Measurements from ENCODE around the gene ZCCHC7.

Gene ZCCHC7

GRCh38 chr9:37340961-37341360 lies 220.6 kb downstream of the ZCCHC7 start:
- Histone ChIP-seq H3K27me3 (ENCODE audit: insufficient read depth, low read length) (no peaks in the 10 kb centered on the region), H2AFZ (ENCODE audit: low read depth, low read length) (no peak overlapping the region), H3K4me1 (ENCODE audit: insufficient read depth, low read length) (peaks cover 19% of the 10 kb centered on the region), H3K4me3 (ENCODE audit: low read length) (no peak overlapping the region), H3K9me3 (ENCODE audit: low read length) (no peaks in the 10 kb centered on the region), H3K36me3 (ENCODE audit: insufficient read depth, low read length) (no peaks in the 10 kb centered on the region)

GRCh38 chr9:37341704-37342103 lies 221.3 kb downstream of the ZCCHC7 start:
- Histone ChIP-seq H3K4me1 (ENCODE audit: insufficient read depth, low read length) (peaks cover 17% of the 10 kb centered on the region), H2AFZ (ENCODE audit: low read depth, low read length) (no peak overlapping the region)

GRCh38 chr9:37342493-37342892 lies 222.1 kb downstream of the ZCCHC7 start:
- H3K27me3 ChIP-seq (ENCODE audit: insufficient read depth, low read length), result no peaks in the 10 kb centered on the region
- peaks cover 14% of the 10 kb centered on the region for H3K4me1 ChIP-seq (ENCODE audit: insufficient read depth, low read length)
- H3K9me3 ChIP-seq (ENCODE audit: low read length), result no peaks in the 10 kb centered on the region
- no peak overlapping the region for H3K4me3 ChIP-seq (ENCODE audit: low read length)
- no peaks in the 10 kb centered on the region for H3K36me3 ChIP-seq (ENCODE audit: insufficient read depth, low read length)
- H2AFZ ChIP-seq (ENCODE audit: low read depth, low read length), result no peak overlapping the region

More at GRCh38 chr9:37341704-37342103, 221.3 kb downstream of the ZCCHC7 start:
- H3K9me3 ChIP-seq (ENCODE audit: low read length), result no peaks in the 10 kb centered on the region
- no peaks in the 10 kb centered on the region for H3K36me3 ChIP-seq (ENCODE audit: insufficient read depth, low read length)
- H3K4me3 ChIP-seq (ENCODE audit: low read length), result no peak overlapping the region
- no peaks in the 10 kb centered on the region for H3K27me3 ChIP-seq (ENCODE audit: insufficient read depth, low read length)

GRCh38 chr9:37342895-37343294 lies 222.5 kb downstream of the ZCCHC7 start:
- Histone ChIP-seq H3K4me1 (ENCODE audit: insufficient read depth, low read length) (peaks cover 10% of the 10 kb centered on the region), H3K9me3 (ENCODE audit: low read length) (no peaks in the 10 kb centered on the region), H2AFZ (ENCODE audit: low read depth, low read length) (no peak overlapping the region), H3K27me3 (ENCODE audit: insufficient read depth, low read length) (no peaks in the 10 kb centered on the region), H3K4me3 (ENCODE audit: low read length) (no peak overlapping the region), H3K36me3 (ENCODE audit: insufficient read depth, low read length) (no peaks in the 10 kb centered on the region)

- Histone ChIP-seq H3K36me3 (ENCODE audit: insufficient read depth, low read length) (no peaks in the 10 kb centered on the region), H3K4me1 (ENCODE audit: insufficient read depth, low read length) (peaks cover 5% of the 10 kb centered on the region), H2AFZ (ENCODE audit: low read depth, low read length) (no peak overlapping the region), H3K4me3 (ENCODE audit: low read length) (no peak overlapping the region), H3K27me3 (ENCODE audit: insufficient read depth, low read length) (no peaks in the 10 kb centered on the region), H3K9me3 (ENCODE audit: low read length) (no peaks in the 10 kb centered on the region)
These were observed 223.3 kb downstream of the ZCCHC7 start for GRCh38 chr9:37343724-37344123.

- peaks cover under 1% of the 10 kb centered on the region for H3K4me1 ChIP-seq (ENCODE audit: insufficient read depth, low read length)
- no peak overlapping the region for H2AFZ ChIP-seq (ENCODE audit: low read depth, low read length)
- no peak overlapping the region for H3K4me3 ChIP-seq (ENCODE audit: low read length)
- no peaks in the 10 kb centered on the region for H3K27me3 ChIP-seq (ENCODE audit: insufficient read depth, low read length)
- no peaks in the 10 kb centered on the region for H3K36me3 ChIP-seq (ENCODE audit: insufficient read depth, low read length)
- H3K9me3 ChIP-seq (ENCODE audit: low read length), result no peaks in the 10 kb centered on the region
These were observed 224.7 kb downstream of the ZCCHC7 start for GRCh38 chr9:37345038-37345437.

GRCh38 chr9:37348917-37349316 lies 228.5 kb downstream of the ZCCHC7 start:
- H3K27me3 ChIP-seq (ENCODE audit: insufficient read depth, low read length), result no peaks in the 10 kb centered on the region
- H3K4me3 ChIP-seq (ENCODE audit: low read length), result no peak overlapping the region
- no peak overlapping the region for H2AFZ ChIP-seq (ENCODE audit: low read depth, low read length)
- no peaks in the 10 kb centered on the region for H3K4me1 ChIP-seq (ENCODE audit: insufficient read depth, low read length)
- H3K36me3 ChIP-seq (ENCODE audit: insufficient read depth, low read length), result no peaks in the 10 kb centered on the region
- H3K9me3 ChIP-seq (ENCODE audit: low read length), result no peaks in the 10 kb centered on the region

- no peaks in the 10 kb centered on the region for H3K9me3 ChIP-seq (ENCODE audit: low read length)
- H3K4me3 ChIP-seq (ENCODE audit: low read length), result no peak overlapping the region
- no peaks in the 10 kb centered on the region for H3K4me1 ChIP-seq (ENCODE audit: insufficient read depth, low read length)
- H3K27me3 ChIP-seq (ENCODE audit: insufficient read depth, low read length), result no peaks in the 10 kb centered on the region
- H3K36me3 ChIP-seq (ENCODE audit: insufficient read depth, low read length), result no peaks in the 10 kb centered on the region
- H2AFZ ChIP-seq (ENCODE audit: low read depth, low read length), result no peak overlapping the region
These were observed 230.3 kb downstream of the ZCCHC7 start for GRCh38 chr9:37350486-37351190.

- no peaks in the 10 kb centered on the region for H3K36me3 ChIP-seq (ENCODE audit: insufficient read depth, low read length)
- H3K27me3 ChIP-seq (ENCODE audit: insufficient read depth, low read length), result no peaks in the 10 kb centered on the region
- H3K9me3 ChIP-seq (ENCODE audit: low read length), result no peaks in the 10 kb centered on the region
- no peak overlapping the region for H2AFZ ChIP-seq (ENCODE audit: low read depth, low read length)
- no peak overlapping the region for H3K4me3 ChIP-seq (ENCODE audit: low read length)
- no peaks in the 10 kb centered on the region for H3K4me1 ChIP-seq (ENCODE audit: insufficient read depth, low read length)
These were observed 233.4 kb downstream of the ZCCHC7 start for GRCh38 chr9:37353791-37354190.

- Histone ChIP-seq H3K4me1 (ENCODE audit: insufficient read depth, low read length) (no peaks in the 10 kb centered on the region), H3K27me3 (ENCODE audit: insufficient read depth, low read length) (no peaks in the 10 kb centered on the region), H3K9me3 (ENCODE audit: low read length) (no peaks in the 10 kb centered on the region), H3K4me3 (ENCODE audit: low read length) (no peak overlapping the region), H2AFZ (ENCODE audit: low read depth, low read length) (no peak overlapping the region), H3K36me3 (ENCODE audit: insufficient read depth, low read length) (no peaks in the 10 kb centered on the region)
These were observed 242.1 kb downstream of the ZCCHC7 start for GRCh38 chr9:37362430-37362829.

GRCh38 chr9:37363124-37363523 lies 242.8 kb downstream of the ZCCHC7 start:
- no peaks in the 10 kb centered on the region for H3K4me1 ChIP-seq (ENCODE audit: insufficient read depth, low read length)
- no peak overlapping the region for H3K4me3 ChIP-seq (ENCODE audit: low read length)
- no peaks in the 10 kb centered on the region for H3K9me3 ChIP-seq (ENCODE audit: low read length)
- no peak overlapping the region for H2AFZ ChIP-seq (ENCODE audit: low read depth, low read length)
- H3K27me3 ChIP-seq (ENCODE audit: insufficient read depth, low read length), result no peaks in the 10 kb centered on the region
- H3K36me3 ChIP-seq (ENCODE audit: insufficient read depth, low read length), result no peaks in the 10 kb centered on the region

- H3K36me3 ChIP-seq (ENCODE audit: insufficient read depth, low read length), result no peaks in the 10 kb centered on the region
- H2AFZ ChIP-seq (ENCODE audit: low read depth, low read length), result no peak overlapping the region
- no peaks in the 10 kb centered on the region for H3K4me1 ChIP-seq (ENCODE audit: insufficient read depth, low read length)
- H3K9me3 ChIP-seq (ENCODE audit: low read length), result no peaks in the 10 kb centered on the region
- no peak overlapping the region for H3K4me3 ChIP-seq (ENCODE audit: low read length)
- H3K27me3 ChIP-seq (ENCODE audit: insufficient read depth, low read length), result no peaks in the 10 kb centered on the region
These were observed 243.8 kb downstream of the ZCCHC7 start for GRCh38 chr9:37364136-37364535.

GRCh38 chr9:37364751-37365360 lies 244.5 kb downstream of the ZCCHC7 start:
- H2AFZ ChIP-seq (ENCODE audit: low read depth, low read length), result no peak overlapping the region
- no peaks in the 10 kb centered on the region for H3K4me1 ChIP-seq (ENCODE audit: insufficient read depth, low read length)
- no peaks in the 10 kb centered on the region for H3K9me3 ChIP-seq (ENCODE audit: low read length)
- no peak overlapping the region for H3K4me3 ChIP-seq (ENCODE audit: low read length)
- no peaks in the 10 kb centered on the region for H3K27me3 ChIP-seq (ENCODE audit: insufficient read depth, low read length)
- no peaks in the 10 kb centered on the region for H3K36me3 ChIP-seq (ENCODE audit: insufficient read depth, low read length)

GRCh38 chr9:37369671-37370070 lies 249.3 kb downstream of the ZCCHC7 start:
- Histone ChIP-seq H3K36me3 (ENCODE audit: insufficient read depth, low read length) (no peaks in the 10 kb centered on the region), H2AFZ (ENCODE audit: low read depth, low read length) (no peak overlapping the region), H3K27me3 (ENCODE audit: insufficient read depth, low read length) (no peaks in the 10 kb centered on the region), H3K4me1 (ENCODE audit: insufficient read depth, low read length) (no peaks in the 10 kb centered on the region), H3K4me3 (ENCODE audit: low read length) (no peak overlapping the region), H3K9me3 (ENCODE audit: low read length) (no peaks in the 10 kb centered on the region)
